Testis (tissue), 3 donors: ENCODE results near the gene HMGB2. TPM values are rescaled to one million over a fixed set of nuclear protein-coding genes. Genes with fewer than 3 reads are reported as not detected.

Experiments
- DNase-seq: peaks from one replicate; pipeline ENCODE4 v3.0.0-alpha.2; 2019
- H3K27ac ChIP-seq, 2 donors: fragments of 200-600 bp; sonication (generic); one replicate each; pipeline ENCODE4 v1.5.1; 2019
- H3K27me3 ChIP-seq: fragments of 200-600 bp; sonication (generic); one replicate; pipeline ENCODE4 v1.5.1; 2019
- H3K36me3 ChIP-seq: fragments of 200-600 bp; sonication (generic); one replicate; pipeline ENCODE4 v1.5.1; 2017; ENCODE audit warnings: low read depth; ENCODE audit errors: missing control alignments
- H3K4me1 ChIP-seq: fragments of 200-600 bp; sonication (generic); one replicate; pipeline ENCODE4 v1.5.1; 2019
- H3K4me3 ChIP-seq, 2 donors: fragments of 200-600 bp; sonication (generic); one replicate each; pipeline ENCODE4 v1.5.1; 2017 to 2019
- H3K9me3 ChIP-seq: fragments of 200-600 bp; sonication (generic); one replicate; pipeline ENCODE4 v1.5.1; 2017
- POLR2A ChIP-seq: fragments of 450-650 bp; IDR thresholded peaks from one replicate; pipeline ENCODE4 v1.6.1; 2017; ENCODE audit warnings: antibody characterized with exemption, mild to moderate bottlenecking, moderate library complexity
- WGBS, 2 donors: methylation state at CpG; one replicate each; pipeline ENCODE4 v1.1.5; 2018; 5-methylcytosine and 5-hydroxymethylcytosine counted together
- intact Hi-C: fragments of 100-400 bp; cut with DNase I; formaldehyde crosslinking; loops from one replicate; pipeline ENCODE4 v1.15.1; 2023; ENCODE audit warnings: low total_unique reads
- polyA plus RNA-seq: library from polyadenylated mRNA; stranded (reverse); fragments of 350-450 nt; fragmentation: Illumina TruSeq; extraction: RNeasy Lipid Tissue Mini Kit (QIAGEN cat#74804); gene quantifications from one replicate; pipeline ENCODE4 v1.2.3, GENCODE V29; 2014; ENCODE audit warnings: low read depth, low replicate concordance; ENCODE audit not compliant: insufficient read depth
- total RNA-seq, 2 donors: library from RNA; depleted of rRNA; stranded (reverse); fragments of >200 nt; gene quantifications; one replicate each; pipeline ENCODE4 v1.2.3, GENCODE V29; 2016
- TF ChIP-seq, protein P1 (sequence below), 3 experiments: fragments of 450-650 bp in 2 of 3; fragments of 200-600 bp in 1 of 3; sonication (generic) in 1 of 3; IDR thresholded peaks; one replicate each; pipeline ENCODE4 v1.5.1; 2016 to 2019; ENCODE audit warnings: antibody characterized with exemption in 3 of 3, mild to moderate bottlenecking in 2 of 3, moderate library complexity in 1 of 3

Gene HMGB2
- total and polyA plus RNA-seq, 3 donors from 2014 or later, result 80.1 to 235 (median 117) TPM

DNA sequence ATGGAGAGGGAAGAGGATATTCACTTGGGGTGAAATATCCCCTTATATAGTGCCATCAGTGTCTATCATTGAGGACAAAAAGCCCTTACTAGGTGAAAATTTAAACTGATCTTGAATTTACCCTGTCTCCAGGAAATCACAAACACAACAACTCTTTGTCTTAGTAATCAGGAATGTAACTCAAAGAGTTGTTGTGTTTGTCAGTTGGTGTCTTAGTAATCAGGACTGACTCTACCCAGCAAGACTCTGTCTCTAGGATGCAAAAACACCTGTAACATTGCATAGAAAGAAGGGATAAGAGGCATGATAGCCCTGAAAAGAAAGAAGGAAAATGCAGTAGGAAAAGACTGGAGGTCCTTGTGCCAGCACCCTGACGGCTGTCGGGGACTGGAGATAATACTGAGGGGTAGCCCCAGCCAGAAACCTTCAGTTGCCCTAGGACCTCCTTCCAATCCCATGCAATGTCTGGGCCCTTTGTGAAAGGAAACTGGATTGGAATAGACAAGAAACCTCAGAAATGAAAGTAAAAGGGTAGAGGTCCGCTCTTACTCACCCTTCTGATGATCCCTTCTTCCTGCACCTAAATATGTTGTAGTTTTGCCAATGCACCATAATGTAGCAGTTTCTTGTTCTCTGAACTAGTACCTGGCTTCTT is 45.3 kb downstream of the HMGB2 start:
- 50% methylated on average over 3 of the region's 3 CpGs for WGBS, 2 donors
- intact Hi-C loops, result no loop called here
- no peak for TF ChIP-seq POLR2A
- TF ChIP-seq, protein P1, sequence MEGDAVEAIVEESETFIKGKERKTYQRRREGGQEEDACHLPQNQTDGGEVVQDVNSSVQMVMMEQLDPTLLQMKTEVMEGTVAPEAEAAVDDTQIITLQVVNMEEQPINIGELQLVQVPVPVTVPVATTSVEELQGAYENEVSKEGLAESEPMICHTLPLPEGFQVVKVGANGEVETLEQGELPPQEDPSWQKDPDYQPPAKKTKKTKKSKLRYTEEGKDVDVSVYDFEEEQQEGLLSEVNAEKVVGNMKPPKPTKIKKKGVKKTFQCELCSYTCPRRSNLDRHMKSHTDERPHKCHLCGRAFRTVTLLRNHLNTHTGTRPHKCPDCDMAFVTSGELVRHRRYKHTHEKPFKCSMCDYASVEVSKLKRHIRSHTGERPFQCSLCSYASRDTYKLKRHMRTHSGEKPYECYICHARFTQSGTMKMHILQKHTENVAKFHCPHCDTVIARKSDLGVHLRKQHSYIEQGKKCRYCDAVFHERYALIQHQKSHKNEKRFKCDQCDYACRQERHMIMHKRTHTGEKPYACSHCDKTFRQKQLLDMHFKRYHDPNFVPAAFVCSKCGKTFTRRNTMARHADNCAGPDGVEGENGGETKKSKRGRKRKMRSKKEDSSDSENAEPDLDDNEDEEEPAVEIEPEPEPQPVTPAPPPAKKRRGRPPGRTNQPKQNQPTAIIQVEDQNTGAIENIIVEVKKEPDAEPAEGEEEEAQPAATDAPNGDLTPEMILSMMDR (IDR thresholded peaks at IDR 0.05), result no peak
- Histone ChIP-seq H3K27ac (no peak overlapping the region), H3K4me1 (peaks cover 5% of the 10 kb centered on the region), H3K4me3 (no peak overlapping the region), H3K36me3 (no peaks in the 10 kb centered on the region), H3K27me3 (no peaks in the 10 kb centered on the region), H3K9me3 (no peaks in the 10 kb centered on the region)
- DNase-seq, result no peak

DNA sequence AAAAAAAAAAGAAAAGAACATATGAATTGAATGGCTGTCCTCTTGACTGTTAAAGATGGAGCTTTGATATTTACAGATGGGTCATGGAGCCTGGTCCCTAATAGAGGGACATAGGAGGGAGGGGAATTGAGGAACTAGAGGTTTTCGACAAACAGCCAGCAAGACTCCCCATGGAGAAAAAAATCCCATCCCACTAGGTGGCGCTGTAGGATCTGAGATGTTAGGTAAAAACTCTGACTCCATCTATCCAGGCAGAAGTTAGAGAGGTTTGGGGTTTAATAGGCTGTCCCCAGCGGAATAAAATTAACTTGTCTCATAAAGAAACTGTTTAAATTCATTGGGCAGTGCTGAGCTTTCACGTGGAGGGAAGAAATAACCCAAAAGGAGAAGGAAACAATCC is 45.9 kb downstream of the HMGB2 start:
- Histone ChIP-seq H3K4me1 (peaks cover 5% of the 10 kb centered on the region), H3K9me3 (no peaks in the 10 kb centered on the region), H3K4me3 (no peak overlapping the region), H3K27ac (no peak overlapping the region), H3K27me3 (no peaks in the 10 kb centered on the region), H3K36me3 (no peaks in the 10 kb centered on the region)
- peak; percentile 94 for DNase-seq
- intact Hi-C loops, result no loop called here
- TF ChIP-seq, protein P1 (IDR thresholded peaks at IDR 0.05), result peak; percentile 32 to 65 (median 58)
- TF ChIP-seq POLR2A, result no peak
- 50 to 61% methylated on average over 4 of the region's 4 CpGs for WGBS, 2 donors

DNA sequence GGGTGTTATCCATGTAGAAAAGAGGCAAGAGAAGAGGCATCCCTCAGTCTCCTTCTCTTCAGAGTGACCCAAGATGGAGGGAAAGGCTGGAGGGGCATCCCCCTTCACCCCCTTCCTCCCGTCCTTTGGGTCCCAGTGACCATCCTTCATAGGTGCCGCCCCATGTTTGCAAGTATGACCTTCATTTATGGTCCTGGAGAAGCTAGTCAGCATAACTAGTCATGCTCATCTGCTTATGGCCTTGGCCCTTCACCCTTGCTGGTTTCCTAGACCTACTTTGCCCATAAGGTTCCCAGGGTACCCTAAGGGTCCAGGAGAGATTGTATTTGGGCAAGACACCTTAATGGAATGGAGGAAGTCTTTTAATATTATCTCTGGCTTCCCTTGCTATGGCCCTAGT is 46.7 kb downstream of the HMGB2 start:
- intact Hi-C loops, result no loop called here
- DNase-seq, result no peak
- Histone ChIP-seq H3K4me1 (peaks cover 5% of the 10 kb centered on the region), H3K27ac (no peak overlapping the region), H3K27me3 (no peaks in the 10 kb centered on the region), H3K4me3 (no peak overlapping the region), H3K9me3 (no peaks in the 10 kb centered on the region), H3K36me3 (no peaks in the 10 kb centered on the region)
- TF ChIP-seq, protein P1 (IDR thresholded peaks at IDR 0.05), result no peak
- no peak for TF ChIP-seq POLR2A
- 95 to 100% methylated on average over 2 of the region's 2 CpGs for WGBS, 2 donors

DNA sequence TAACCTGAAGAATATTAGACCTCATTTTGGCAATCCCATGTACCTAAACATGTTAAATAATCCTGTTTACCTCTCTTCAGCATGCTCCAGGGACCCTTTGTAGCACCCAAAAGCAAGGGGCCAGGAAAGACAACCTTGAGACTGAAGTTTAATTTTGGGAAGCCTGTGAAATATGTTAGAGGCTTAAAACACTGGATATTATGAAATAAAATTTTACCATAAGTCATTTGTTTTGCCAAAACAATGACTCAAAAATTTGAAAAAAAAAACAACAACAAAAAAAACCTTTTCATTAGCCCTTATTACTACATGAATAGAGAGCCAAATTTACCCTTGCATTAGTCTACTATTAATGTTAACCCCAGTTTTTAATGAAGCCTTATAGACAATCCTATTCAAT is 49.7 kb downstream of the HMGB2 start:
- Histone ChIP-seq H3K36me3 (no peaks in the 10 kb centered on the region), H3K27me3 (no peaks in the 10 kb centered on the region), H3K4me3 (no peak overlapping the region), H3K9me3 (no peaks in the 10 kb centered on the region), H3K27ac (no peak overlapping the region), H3K4me1 (peaks cover 14% of the 10 kb centered on the region)
- TF ChIP-seq, protein P1 (IDR thresholded peaks at IDR 0.05), result no peak
- no peak for TF ChIP-seq POLR2A
- DNase-seq, result no peak
- intact Hi-C loops, result no loop called here

DNA sequence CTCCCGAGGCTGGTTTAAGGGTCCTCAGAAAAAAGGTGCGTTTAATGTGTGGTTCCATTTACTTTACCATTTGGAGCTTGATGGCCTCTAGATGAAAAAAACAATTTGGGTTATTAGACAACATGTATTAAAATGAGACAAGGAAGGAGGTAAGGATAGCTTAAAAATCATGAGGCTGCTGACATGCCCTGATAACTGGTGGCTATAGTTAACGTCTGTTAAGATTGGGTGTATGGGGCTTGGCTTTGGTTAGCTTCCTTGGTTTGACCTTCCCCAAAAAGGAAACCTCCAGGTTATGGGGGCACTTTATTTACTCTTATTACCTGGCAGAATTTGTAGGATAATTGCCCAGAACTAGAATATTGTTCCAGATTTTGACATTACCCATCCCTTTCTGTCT is 51.5 kb downstream of the HMGB2 start:
- H3K27ac ChIP-seq, result peak overlapping the region in 1 of 2 donors; percentile 19
- no peak overlapping the region for H3K4me3 ChIP-seq
- TF ChIP-seq, protein P1 (IDR thresholded peaks at IDR 0.05), result no peak
- TF ChIP-seq POLR2A, result no peak
- no peak for DNase-seq
- H3K4me1 ChIP-seq, result peaks cover 9% of the 10 kb centered on the region
- no peaks in the 10 kb centered on the region for H3K9me3 ChIP-seq
- H3K36me3 ChIP-seq, result no peaks in the 10 kb centered on the region
- intact Hi-C loops, result no loop called here
- H3K27me3 ChIP-seq, result no peaks in the 10 kb centered on the region
- 73 to 75% methylated on average over 3 of the region's 3 CpGs for WGBS, 2 donors
